ENCODE measurements around the gene SNAI1.
"Not testable (repeated sequence)": the region's sequence is repeated elsewhere in the genome, so short reads cannot be mapped to it uniquely, and the experiment has no call there.

Gene SNAI1

GRCh38 chr20:49985617-49986016, 2.8 kb downstream of the SNAI1 start:
- no peak for DNase-seq (ENCODE audit: low read depth in 4 of 4, low spot score in 1 of 4)

DNA sequence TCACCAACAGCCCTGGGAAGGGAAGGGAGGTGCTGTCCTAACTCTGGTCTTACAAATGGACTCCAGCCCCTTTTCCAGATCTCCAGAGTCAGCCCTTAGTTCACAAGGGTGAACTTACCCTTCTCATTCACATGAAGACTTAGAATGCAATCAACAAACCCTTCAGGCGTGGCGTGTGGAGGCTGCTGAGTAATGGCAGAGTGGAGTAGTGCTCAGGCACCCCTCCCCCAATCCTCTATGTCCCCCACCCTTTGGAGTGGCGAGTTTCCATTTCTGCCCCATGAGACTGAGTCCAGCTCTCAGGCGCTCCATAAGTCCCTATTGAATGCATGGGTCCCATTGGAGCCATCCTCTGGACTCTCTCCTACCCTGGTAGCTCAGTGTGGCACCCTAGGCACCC, 3.3 kb downstream of the SNAI1 start:
- DNase-seq (ENCODE audit: low read depth in 4 of 4, low spot score in 1 of 4): no peak

- no peak for DNase-seq (ENCODE audit: low read depth in 4 of 4, low spot score in 1 of 4)
These were observed 4.5 kb downstream of the SNAI1 start for GRCh38 chr20:49987015-49987867.

DNA sequence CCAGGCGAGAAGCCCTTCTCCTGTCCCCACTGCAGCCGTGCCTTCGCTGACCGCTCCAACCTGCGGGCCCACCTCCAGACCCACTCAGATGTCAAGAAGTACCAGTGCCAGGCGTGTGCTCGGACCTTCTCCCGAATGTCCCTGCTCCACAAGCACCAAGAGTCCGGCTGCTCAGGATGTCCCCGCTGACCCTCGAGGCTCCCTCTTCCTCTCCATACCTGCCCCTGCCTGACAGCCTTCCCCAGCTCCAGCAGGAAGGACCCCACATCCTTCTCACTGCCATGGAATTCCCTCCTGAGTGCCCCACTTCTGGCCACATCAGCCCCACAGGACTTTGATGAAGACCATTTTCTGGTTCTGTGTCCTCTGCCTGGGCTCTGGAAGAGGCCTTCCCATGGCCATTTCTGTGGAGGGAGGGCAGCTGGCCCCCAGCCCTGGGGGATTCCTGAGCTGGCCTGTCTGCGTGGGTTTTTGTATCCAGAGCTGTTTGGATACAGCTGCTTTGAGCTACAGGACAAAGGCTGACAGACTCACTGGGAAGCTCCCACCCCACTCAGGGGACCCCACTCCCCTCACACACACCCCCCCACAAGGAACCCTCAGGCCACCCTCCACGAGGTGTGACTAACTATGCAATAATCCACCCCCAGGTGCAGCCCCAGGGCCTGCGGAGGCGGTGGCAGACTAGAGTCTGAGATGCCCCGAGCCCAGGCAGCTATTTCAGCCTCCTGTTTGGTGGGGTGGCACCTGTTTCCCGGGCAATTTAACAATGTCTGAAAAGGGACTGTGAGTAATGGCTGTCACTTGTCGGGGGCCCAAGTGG, 5.3 kb downstream of the SNAI1 start:
- no peak for DNase-seq (ENCODE audit: low read depth in 4 of 4, low spot score in 1 of 4)

DNA sequence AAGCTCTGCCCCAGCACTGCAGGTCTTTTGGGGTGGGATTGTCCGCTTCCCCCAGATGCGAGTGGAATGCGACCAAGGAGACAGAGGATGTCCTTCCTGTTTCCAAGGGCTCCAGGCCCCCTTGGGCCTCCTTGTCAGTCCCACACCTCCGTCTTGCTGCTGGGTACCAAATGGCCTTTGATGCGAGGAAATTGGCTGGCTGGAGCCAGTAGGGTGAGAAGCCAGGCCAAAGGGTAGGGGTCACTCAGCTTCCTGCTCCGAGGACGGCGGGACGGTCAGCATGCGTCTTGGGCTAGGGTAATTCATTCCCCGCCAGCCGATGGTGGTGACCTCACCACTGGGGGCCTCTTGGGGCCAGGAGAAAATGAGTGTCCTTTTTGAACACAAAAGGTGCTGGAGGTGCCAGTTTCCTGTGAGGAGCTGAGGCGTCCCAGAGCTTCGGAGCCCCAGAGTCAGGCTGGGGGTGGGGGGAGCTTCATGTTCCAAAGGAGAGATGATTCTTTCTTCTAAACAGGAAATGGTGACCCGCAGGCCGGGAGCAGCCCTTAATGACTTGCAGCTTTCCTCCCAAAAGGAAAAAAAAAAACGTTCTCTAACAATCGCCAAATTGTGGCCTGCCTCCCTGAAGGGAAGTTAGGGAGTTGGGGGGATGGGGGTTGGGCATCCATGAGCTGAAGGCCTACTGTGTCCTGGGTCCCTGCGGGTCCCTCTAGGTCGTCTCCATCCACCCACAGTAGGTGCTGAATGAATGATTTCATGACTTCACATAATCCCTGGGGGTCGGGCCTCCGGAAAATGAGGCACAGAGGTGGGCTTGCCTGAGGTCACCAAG, 6.7 kb downstream of the SNAI1 start:
- no peak for DNase-seq (ENCODE audit: low read depth in 4 of 4, low spot score in 1 of 4)

DNA sequence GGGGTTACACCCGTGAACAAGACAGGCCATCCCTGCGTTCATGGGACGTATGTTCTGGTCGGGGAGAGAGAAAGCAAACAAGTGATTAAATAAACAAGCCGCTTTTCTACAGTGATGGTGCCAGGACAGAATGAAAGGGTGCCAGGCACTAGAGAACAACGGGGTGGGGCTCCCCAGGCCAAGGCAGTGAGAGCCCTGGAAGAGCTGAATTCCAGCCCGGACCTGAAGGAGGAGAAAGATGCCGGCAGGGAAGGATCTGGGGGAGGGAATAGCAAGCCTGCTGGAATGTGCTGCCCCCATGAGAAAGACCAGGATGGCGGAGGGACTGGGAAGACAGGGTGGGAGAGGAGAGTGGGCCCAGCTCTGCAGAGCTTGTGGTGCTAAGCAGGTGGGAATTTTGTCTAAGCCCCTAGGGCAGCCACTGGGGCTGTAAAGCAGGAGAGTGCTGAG, 7.5 kb downstream of the SNAI1 start:
- DNase-seq (ENCODE audit: low read depth in 4 of 4, low spot score in 1 of 4): no peak

DNA sequence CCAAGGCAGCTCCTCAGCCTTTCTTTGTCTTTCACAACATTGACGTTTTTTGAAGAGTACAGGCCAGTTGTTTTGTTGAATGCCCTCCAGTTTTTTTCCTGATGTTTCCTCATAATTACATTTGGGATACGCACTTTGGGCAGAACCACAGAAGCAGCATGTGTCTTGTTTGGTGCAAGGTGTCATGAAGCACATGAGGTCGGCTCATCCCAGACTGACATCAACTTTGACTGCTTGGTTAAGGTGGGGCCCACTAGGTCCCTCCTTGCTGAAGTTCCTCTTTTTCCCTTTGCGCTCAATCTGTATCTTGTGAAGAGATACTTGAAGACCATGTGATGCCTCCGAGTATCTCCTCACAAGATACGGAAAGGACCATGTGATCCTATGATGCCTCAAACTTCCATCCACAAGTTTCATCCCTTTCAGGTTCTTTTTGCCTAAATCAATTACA, 10.5 kb downstream of the SNAI1 start:
- no peak for DNase-seq (ENCODE audit: low read depth in 4 of 4, low spot score in 1 of 4)

GRCh38 chr20:49995586-49995985, 12.8 kb downstream of the SNAI1 start:
- DNase-seq (ENCODE audit: low read depth in 4 of 4, low spot score in 1 of 4): no peak

DNA sequence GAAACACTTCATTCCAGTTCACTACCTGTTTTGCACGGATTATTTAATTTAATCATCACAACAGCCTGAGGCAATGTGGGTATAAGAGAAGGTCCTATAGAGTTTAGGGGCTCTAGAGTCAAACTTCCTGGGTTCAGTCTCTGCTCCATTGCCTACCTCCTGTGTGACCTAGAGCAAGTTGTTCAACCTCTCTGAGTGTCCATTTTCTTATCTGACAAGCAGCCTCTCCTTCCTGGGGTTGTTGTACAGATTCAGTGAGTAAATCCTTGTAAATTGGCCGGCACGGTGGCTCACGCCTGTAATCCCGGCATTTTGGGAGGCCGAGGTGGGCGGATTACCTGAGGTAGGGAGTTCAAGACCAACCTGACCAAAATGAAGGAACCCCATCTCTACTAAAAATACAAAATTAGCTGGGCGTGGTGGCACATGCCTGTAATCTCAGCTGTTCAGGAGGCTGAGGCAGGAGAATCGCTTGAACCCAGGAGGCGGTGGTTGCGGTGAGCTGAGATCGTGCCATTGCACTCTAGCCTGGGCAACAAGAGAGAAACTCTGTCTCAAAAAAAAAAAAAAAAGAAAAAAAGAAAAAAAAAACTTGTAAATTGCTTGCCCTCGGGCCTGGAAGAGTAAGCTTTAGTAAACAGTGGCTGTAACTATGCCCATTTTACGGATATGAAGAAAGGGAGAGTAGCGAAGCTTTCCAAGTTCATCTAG, 15.9 kb downstream of the SNAI1 start:
- DNase-seq (ENCODE audit: low read depth in 4 of 4, low spot score in 1 of 4): not testable (repeated sequence)

DNA sequence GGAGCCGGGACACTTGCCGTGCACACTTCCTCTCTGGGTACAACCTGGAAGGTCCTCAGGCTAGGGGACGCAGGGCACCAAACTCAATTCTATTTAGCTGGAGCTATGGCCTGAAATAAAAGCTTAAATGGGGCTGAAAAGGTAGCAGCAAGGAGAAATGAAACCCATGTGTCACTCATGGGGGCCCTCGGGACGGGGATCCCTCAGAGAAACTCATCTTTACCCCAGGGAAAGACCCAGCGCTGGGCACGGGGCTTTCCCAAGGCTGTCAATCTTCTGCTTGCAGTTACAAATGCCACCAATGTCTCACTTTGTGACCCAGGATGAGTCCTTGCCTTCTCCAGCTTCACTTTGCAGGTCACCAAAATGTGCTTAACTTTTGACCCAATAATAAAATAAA, 16.5 kb downstream of the SNAI1 start:
- peak in 1 of 4 experiments; percentile 28 for DNase-seq (ENCODE audit: low read depth in 4 of 4, low spot score in 1 of 4)

DNA sequence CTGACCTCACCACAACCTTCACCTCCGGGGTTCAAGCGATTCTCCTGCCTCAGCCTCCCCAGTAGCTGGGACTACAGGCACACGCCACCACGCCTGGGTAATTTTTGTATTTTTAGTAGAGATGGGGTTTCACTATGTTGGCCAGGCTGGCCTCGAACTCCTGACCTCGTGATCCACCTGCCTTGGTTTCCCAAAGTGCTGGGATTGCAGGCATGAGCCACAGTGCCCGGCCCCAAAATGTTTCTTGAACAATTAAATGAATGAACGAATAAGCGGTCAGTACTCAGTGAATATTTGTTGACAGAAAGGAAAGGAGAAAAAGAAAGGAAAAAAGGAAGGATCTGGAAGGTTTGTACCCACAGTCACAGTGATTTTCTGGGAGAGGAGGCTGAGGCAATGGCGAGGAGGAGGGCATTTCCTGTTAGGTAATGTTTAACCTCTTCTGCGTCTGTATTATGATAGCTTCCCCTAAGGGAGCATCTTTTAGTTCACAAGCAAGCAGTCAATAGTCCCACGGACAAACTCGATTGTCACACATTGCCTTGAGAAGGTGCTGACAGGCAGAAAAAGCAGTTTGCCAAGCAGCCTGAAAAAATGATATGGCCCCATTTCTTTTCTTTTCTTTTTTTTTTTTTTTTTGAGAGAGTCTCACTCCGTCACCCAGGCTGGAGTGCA, 17.9 kb downstream of the SNAI1 start:
- DNase-seq (ENCODE audit: low read depth in 4 of 4, low spot score in 1 of 4): not testable (repeated sequence)

DNA sequence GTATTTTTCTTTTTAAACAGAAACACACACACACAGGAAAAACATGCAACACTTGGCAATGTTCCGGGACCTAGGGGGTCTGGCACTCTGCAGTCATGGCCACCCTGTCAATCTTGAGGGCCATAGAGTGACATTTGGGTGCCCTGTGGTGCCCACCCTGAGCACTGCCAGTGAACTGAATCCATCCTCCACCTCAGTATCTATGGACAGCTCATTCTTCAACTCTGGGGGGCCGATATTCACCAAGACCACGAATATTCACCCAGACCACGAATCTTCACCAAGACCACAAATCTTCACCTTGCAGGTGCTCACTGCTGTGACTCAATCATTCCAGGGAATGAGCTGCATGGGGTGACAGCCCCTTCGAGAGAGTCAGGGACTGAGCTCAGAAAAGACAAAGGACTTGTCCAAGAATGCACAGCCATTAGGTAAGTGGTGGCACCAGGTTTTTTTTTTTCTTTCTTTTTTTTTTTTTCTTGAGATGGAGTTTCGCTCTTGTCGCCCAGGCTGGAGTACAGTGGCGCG, 19.1 kb downstream of the SNAI1 start:
- DNase-seq (ENCODE audit: low read depth in 4 of 4, low spot score in 1 of 4): no peak

DNA sequence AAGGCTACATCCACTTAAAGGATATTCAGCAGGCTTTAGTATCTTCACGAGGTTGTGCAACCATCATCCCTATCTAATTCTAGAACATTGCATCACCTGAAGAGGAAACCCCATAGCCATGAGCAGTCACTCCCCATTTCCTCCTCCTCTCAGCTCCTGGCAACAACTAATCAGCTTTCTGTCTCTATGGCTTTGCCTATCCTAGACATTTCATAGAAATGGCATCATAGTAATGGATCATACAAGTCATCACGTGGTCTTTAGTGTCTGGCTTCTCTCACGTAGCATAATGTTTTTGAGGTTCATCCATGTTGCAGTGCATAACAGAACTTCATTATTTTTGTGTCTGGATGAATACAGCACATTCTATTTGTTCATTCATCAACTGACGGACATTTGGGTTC, 20.5 kb downstream of the SNAI1 start:
- no peak for DNase-seq (ENCODE audit: low read depth in 4 of 4, low spot score in 1 of 4)

- DNase-seq (ENCODE audit: low read depth in 4 of 4, low spot score in 1 of 4): no peak
These were observed 21.4 kb downstream of the SNAI1 start for GRCh38 chr20:50004229-50004628.

DNA sequence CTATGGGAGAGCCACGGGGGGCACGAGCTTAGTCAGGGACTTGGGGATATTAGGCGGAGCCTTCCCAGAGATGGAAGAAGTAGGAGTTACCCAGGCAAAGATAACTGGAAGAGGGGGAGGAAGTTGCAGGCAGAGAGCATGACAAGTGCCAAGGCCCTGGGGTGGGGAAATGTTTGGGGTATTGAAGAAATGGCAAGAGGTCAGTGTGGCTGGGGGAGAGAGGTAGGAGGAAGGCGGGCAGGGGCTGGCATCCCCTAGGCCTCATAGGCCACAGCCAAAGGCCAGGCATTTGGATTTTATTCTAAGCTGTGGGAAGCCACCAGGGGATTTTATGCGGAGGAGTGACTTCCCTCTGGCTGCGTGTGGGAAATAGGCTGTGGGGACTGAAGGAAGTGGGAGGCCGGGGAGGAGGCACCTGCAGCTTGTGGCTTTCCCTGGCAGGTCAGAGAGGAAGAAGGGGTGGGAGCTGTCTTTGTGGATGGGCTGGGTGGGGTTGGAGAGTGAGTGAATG, 22.7 kb downstream of the SNAI1 start:
- DNase-seq (ENCODE audit: low read depth in 4 of 4, low spot score in 1 of 4): no peak

- no peak for DNase-seq (ENCODE audit: low read depth in 4 of 4, low spot score in 1 of 4)
These were observed 24.6 kb downstream of the SNAI1 start for GRCh38 chr20:50007369-50007768.

- no peak for DNase-seq (ENCODE audit: low read depth in 4 of 4, low spot score in 1 of 4)
These were observed 25.2 kb downstream of the SNAI1 start for GRCh38 chr20:50008007-50008406.

GRCh38 chr20:50009521-50010454, 27.0 kb downstream of the SNAI1 start:
- DNase-seq (ENCODE audit: low read depth in 4 of 4, low spot score in 1 of 4): no peak

Data from stimulated activated CD4-positive, alpha-beta T cell treated with anti-CD3 and anti-CD28 coated beads, Interleukin-1b, Interleukin-23, amount 100 ng/mL, for 24 hours (primary cell).